ENCODE data around the gene TMEM247. TPM values are rescaled to one million over a fixed set of nuclear protein-coding genes. Genes with fewer than 3 reads are reported as not detected.

The TMEM247 gene
- total and polyA plus RNA-seq, 12 donors = not detected

GRCh38 chr2:46460241-46460921, 19.0 kb upstream of the TMEM247 start:
- peak; percentile 57 to 83 (median 65) for DNase-seq
- Histone ChIP-seq H3K27me3 (no peaks in the 10 kb centered on the region), H3K36me3 (replicated peaks in 1 of 2) (no peaks in the 10 kb centered on the region), H3K4me3 (no peak overlapping the region), H3K4me1 (replicated peaks in 1 of 2) (peaks cover 5 to 17% of the 10 kb centered on the region in 2 donors), H3K9me3 (replicated peaks in 1 of 3) (no peaks in the 10 kb centered on the region), H3K27ac (peak overlapping the region in 4 of 5 donors; percentile 1 to 68 (median 54))
- intact Hi-C loops (cut with DNase I) = no loop called here
- no peak for TF ChIP-seq CTCF (IDR thresholded peaks at IDR 0.05)
- no peak for TF ChIP-seq POLR2A (IDR thresholded peaks at IDR 0.05)
- 39 to 42% (median 41%) methylated on average over 16 of the region's 16 CpGs for WGBS, 4 donors

DNA sequence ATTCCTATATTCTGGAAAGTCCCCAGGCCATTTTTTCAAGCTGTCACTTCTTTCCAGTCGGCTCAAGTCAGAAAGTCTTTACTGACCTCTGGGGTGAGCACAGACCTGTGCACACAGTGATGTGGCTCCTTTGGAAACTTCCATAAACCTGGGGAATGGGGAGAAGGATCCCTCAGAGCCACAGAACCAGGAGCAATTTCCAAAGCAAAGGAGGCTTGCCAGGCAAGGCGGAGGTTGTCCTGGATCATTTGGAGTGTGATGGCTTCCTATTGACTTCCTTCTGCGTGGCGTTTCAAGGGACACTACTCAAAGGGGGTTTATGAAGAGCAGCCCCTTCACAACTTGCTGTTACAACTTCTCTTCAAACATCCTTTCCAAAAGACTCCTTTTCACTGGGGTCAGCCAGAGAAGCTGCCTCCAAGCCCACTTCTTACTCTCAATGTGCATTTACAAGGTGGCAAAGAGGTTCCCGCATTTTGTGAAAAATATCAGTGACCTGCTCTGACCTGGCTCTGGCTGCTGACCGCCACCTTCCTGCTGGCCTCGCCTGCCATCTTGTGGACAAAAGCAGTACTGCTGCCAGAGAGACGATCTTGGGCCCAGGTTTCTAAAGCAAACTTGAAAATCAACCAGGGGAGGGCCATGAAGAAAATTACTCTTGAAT, 18.2 kb upstream of the TMEM247 start:
- H3K36me3 ChIP-seq (replicated peaks in 1 of 2) = no peaks in the 10 kb centered on the region
- H3K27me3 ChIP-seq = no peaks in the 10 kb centered on the region
- WGBS, 4 donors = 17 to 29% (median 21%) methylated on average over 8 of the region's 8 CpGs
- no peaks in the 10 kb centered on the region for H3K9me3 ChIP-seq (replicated peaks in 1 of 3)
- H3K27ac ChIP-seq = peak overlapping the region in 2 of 5 donors; percentile 63 to 68
- peaks cover 5 to 17% of the 10 kb centered on the region in 2 donors for H3K4me1 ChIP-seq (replicated peaks in 1 of 2)
- peak; percentile 69 to 93 (median 79) for DNase-seq
- no peak overlapping the region for H3K4me3 ChIP-seq
- intact Hi-C loops (cut with DNase I) = no loop called here
- no peak for TF ChIP-seq POLR2A (IDR thresholded peaks at IDR 0.05)
- TF ChIP-seq CTCF (IDR thresholded peaks at IDR 0.05) = peak; percentile 97 to 100 (median 99)

DNA sequence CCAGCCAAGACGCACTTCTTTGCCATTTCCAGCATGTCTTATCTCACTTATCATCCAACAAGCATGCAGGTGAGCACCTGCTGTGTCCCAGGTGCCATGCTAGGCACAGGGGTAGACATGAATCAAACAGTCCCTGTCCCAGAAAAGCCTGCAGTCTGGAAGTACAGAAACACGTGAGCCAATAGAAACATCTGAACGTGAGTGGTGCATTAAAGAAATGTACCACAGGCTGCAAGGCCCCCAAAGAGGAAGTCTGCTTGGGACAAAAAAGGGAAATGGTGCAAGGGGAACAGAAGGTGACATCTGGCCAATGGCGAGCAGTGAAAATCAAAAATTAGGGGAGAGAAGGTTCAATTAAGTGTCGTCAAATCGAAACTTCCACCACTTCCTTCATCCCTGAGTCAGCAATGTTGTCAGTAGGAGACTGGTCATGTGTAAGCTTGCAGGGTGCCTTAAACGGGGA, 17.6 kb upstream of the TMEM247 start:
- Histone ChIP-seq H3K27me3 (no peaks in the 10 kb centered on the region), H3K9me3 (replicated peaks in 1 of 3) (no peaks in the 10 kb centered on the region), H3K4me1 (replicated peaks in 1 of 2) (peaks cover 5 to 17% of the 10 kb centered on the region in 2 donors), H3K4me3 (no peak overlapping the region), H3K27ac (peak overlapping the region in 1 of 5 donors; percentile 68), H3K36me3 (replicated peaks in 1 of 2) (no peaks in the 10 kb centered on the region)
- peak in 3 of 7 donors; percentile 27 to 44 (median 34) for DNase-seq
- WGBS, 4 donors = 21 to 30% (median 27%) methylated on average over 7 of the region's 7 CpGs
- intact Hi-C loops (cut with DNase I) = no loop called here
- TF ChIP-seq POLR2A (IDR thresholded peaks at IDR 0.05) = no peak
- TF ChIP-seq CTCF (IDR thresholded peaks at IDR 0.05) = peak in 1 of 6 experiments; percentile 6

GRCh38 chr2:46462936-46463335, 16.4 kb upstream of the TMEM247 start:
- Histone ChIP-seq H3K27ac (no peak overlapping the region), H3K4me3 (no peak overlapping the region), H3K9me3 (replicated peaks in 1 of 3) (no peaks in the 10 kb centered on the region), H3K4me1 (replicated peaks in 1 of 2) (peaks cover 5 to 17% of the 10 kb centered on the region in 2 donors), H3K27me3 (no peaks in the 10 kb centered on the region), H3K36me3 (replicated peaks in 1 of 2) (no peaks in the 10 kb centered on the region)
- intact Hi-C loops (cut with DNase I) = no loop called here
- 79 to 91% (median 87%) methylated on average over 3 of the region's 3 CpGs for WGBS, 4 donors
- TF ChIP-seq CTCF (IDR thresholded peaks at IDR 0.05) (no peak), POLR2A (IDR thresholded peaks at IDR 0.05) (no peak)
- DNase-seq = no peak

Measured in adrenal gland (tissue), 12 donors.